ENCODE data around the gene GALNT5. TPM values are rescaled to one million over a fixed set of nuclear protein-coding genes. Genes with fewer than 3 reads are reported as not detected.

Gene GALNT5
- polyA plus RNA-seq, 3 donors, result not detected

DNA sequence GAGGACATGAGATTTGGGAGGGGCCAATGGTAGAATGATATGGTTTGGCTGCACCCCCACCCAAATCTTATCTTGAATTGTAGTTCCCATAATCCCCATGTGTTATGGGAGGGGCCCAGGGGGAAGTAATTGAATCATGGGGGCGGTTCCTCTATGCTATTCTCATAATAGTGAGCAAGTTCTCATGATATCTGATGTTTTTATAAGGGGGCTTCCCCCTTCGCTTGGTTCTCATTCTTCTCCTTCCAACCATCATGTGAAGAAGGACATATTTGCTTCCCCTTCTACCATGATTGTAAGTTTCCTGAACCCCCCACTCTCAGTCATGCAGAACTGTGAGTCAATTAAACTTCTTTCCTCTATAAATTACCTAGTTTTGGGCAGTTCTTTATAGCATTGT, 105.1 kb downstream of the GALNT5 start:
- no peak overlapping the region for H3K4me2 ChIP-seq (replicated peaks; ENCODE audit: extremely low read depth, low read length, poor library complexity, severe bottlenecking)
- peaks cover 7% of the 10 kb centered on the region in 2 donors for H3K36me3 Mint-ChIP-seq
- no peak overlapping the region for H3K4me3 ChIP-seq (replicated peaks in 1 of 3; ENCODE audit: low read depth in 2 of 3, low read length in 3 of 3)
- H2AFZ ChIP-seq (ENCODE audit: insufficient read depth, low read depth, low read length, poor library complexity, severe bottlenecking), result no peak overlapping the region
- H3K9me3 Mint-ChIP-seq, result peaks cover 13 to 23% (median 17%) of the 10 kb centered on the region in 7 donors
- peaks cover 13 to 14% of the 10 kb centered on the region in 2 donors for H3K9me3 ChIP-seq (replicated peaks in 1 of 2; ENCODE audit: control insufficient read depth in 1 of 2, insufficient read depth in 1 of 2, low read length in 2 of 2)
- no peaks in the 10 kb centered on the region for H3K36me3 ChIP-seq (replicated peaks in 1 of 2; ENCODE audit: control insufficient read depth in 1 of 2, insufficient read depth in 2 of 2, low read length in 2 of 2)
- H3K27me3 ChIP-seq (ENCODE audit: control insufficient read depth in 2 of 2, insufficient read depth in 2 of 2, low read length in 2 of 2), result no peaks in the 10 kb centered on the region
- H3K27me3 Mint-ChIP-seq (ENCODE audit: low read depth in 3 of 3), result no peaks in the 10 kb centered on the region
- no peak overlapping the region for H3K27ac Mint-ChIP-seq
- WGBS (ENCODE audit: insufficient coverage), result no CpG with 5 or more reads among the region's 2 CpGs
- H4K20me1 ChIP-seq (ENCODE audit: insufficient read depth, low read length), result no peaks in the 10 kb centered on the region
- H3K4me1 ChIP-seq (ENCODE audit: control insufficient read depth in 1 of 2, insufficient read depth in 2 of 2, low read length in 2 of 2), result no peaks in the 10 kb centered on the region
- no peak overlapping the region for H3K9ac ChIP-seq (ENCODE audit: insufficient read depth, low read length, poor library complexity, severe bottlenecking)
- no peaks in the 10 kb centered on the region for H3K79me2 ChIP-seq (ENCODE audit: insufficient read depth, low read length)
- peaks cover 3% of the 10 kb centered on the region for H3K4me1 Mint-ChIP-seq
- intact Hi-C loops (cut with micrococcal nuclease), result no loop called here
- no peak overlapping the region for H3K4me3 Mint-ChIP-seq
- DNase-seq, result no peak
- TF ChIP-seq, protein P1, sequence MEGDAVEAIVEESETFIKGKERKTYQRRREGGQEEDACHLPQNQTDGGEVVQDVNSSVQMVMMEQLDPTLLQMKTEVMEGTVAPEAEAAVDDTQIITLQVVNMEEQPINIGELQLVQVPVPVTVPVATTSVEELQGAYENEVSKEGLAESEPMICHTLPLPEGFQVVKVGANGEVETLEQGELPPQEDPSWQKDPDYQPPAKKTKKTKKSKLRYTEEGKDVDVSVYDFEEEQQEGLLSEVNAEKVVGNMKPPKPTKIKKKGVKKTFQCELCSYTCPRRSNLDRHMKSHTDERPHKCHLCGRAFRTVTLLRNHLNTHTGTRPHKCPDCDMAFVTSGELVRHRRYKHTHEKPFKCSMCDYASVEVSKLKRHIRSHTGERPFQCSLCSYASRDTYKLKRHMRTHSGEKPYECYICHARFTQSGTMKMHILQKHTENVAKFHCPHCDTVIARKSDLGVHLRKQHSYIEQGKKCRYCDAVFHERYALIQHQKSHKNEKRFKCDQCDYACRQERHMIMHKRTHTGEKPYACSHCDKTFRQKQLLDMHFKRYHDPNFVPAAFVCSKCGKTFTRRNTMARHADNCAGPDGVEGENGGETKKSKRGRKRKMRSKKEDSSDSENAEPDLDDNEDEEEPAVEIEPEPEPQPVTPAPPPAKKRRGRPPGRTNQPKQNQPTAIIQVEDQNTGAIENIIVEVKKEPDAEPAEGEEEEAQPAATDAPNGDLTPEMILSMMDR (IDR thresholded peaks at IDR 0.05), result no peak
- H3K27ac ChIP-seq (ENCODE audit: low read depth in 1 of 2, low read length in 2 of 2), result no peak overlapping the region

DNA sequence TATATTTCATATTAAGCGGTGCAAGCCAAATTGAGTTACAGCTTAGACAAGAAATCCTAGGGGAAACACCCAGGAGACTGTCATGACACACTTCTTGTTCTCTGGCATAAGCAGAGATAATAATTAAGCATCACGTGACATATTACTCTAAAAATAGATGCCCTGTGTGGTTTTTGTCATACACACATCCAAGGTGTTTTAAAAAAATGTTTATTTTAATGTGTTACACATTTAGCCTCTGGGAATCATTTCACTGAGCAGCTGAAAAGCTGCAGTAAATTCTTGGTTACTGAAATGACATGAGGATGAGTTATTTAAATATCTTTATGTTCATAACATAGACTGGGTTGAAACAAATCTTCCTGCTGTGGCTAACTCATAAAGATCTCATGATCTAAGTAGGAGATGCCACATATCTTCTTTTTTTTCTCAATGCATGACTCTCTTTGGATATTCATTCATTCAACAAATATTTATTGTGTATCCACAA, 106.2 kb downstream of the GALNT5 start:
- no peaks in the 10 kb centered on the region for H3K4me1 ChIP-seq (ENCODE audit: control insufficient read depth in 1 of 2, insufficient read depth in 2 of 2, low read length in 2 of 2)
- H3K27ac Mint-ChIP-seq, result no peak overlapping the region
- H3K36me3 Mint-ChIP-seq, result peaks cover 7% of the 10 kb centered on the region in 2 donors
- intact Hi-C loops (cut with micrococcal nuclease), result no loop called here
- no peaks in the 10 kb centered on the region for H3K27me3 ChIP-seq (ENCODE audit: control insufficient read depth in 2 of 2, insufficient read depth in 2 of 2, low read length in 2 of 2)
- TF ChIP-seq, protein P1 (IDR thresholded peaks at IDR 0.05), result no peak
- no peak overlapping the region for H3K27ac ChIP-seq (ENCODE audit: low read depth in 1 of 2, low read length in 2 of 2)
- H3K9ac ChIP-seq (ENCODE audit: insufficient read depth, low read length, poor library complexity, severe bottlenecking), result no peak overlapping the region
- peaks cover 13 to 14% of the 10 kb centered on the region in 2 donors for H3K9me3 ChIP-seq (replicated peaks in 1 of 2; ENCODE audit: control insufficient read depth in 1 of 2, insufficient read depth in 1 of 2, low read length in 2 of 2)
- H3K4me3 ChIP-seq (replicated peaks in 1 of 3; ENCODE audit: low read depth in 2 of 3, low read length in 3 of 3), result no peak overlapping the region
- H3K4me2 ChIP-seq (replicated peaks; ENCODE audit: extremely low read depth, low read length, poor library complexity, severe bottlenecking), result no peak overlapping the region
- no peak for DNase-seq
- H3K27me3 Mint-ChIP-seq (ENCODE audit: low read depth in 3 of 3), result no peaks in the 10 kb centered on the region
- H3K4me1 Mint-ChIP-seq, result peaks cover 3% of the 10 kb centered on the region
- no peaks in the 10 kb centered on the region for H3K79me2 ChIP-seq (ENCODE audit: insufficient read depth, low read length)
- peaks cover 14 to 27% (median 17%) of the 10 kb centered on the region in 7 donors for H3K9me3 Mint-ChIP-seq
- no peak overlapping the region for H2AFZ ChIP-seq (ENCODE audit: insufficient read depth, low read depth, low read length, poor library complexity, severe bottlenecking)
- H3K4me3 Mint-ChIP-seq, result no peak overlapping the region
- H3K36me3 ChIP-seq (replicated peaks in 1 of 2; ENCODE audit: control insufficient read depth in 1 of 2, insufficient read depth in 2 of 2, low read length in 2 of 2), result no peaks in the 10 kb centered on the region
- no CpG with 5 or more reads among the region's 2 CpGs for WGBS (ENCODE audit: insufficient coverage)
- no peaks in the 10 kb centered on the region for H4K20me1 ChIP-seq (ENCODE audit: insufficient read depth, low read length)

Other genes starting within 250 kb of the GALNT5 start
- gene ERMN, start 68.1 kb downstream of the GALNT5 start, polyA plus RNA-seq, result 1 to 10 TPM in 1 of 3 donors, under 1 TPM in 1, not detected in 1; 0.19 to 3.9 TPM
- gene CYTIP, start 186.4 kb downstream of the GALNT5 start, polyA plus RNA-seq, result 100 to 1,000 TPM in 1 of 3 donors, 10 to 100 TPM in 2; 61.9 to 188 (median 83.5) TPM